IMR-90 (cell line): ENCODE measurements around the gene ZMYM2. TPM values are rescaled to one million over a fixed set of nuclear protein-coding genes. Genes with fewer than 3 reads are reported as not detected.

ENCODE experiments used
- ATAC-seq: fragments of 200-7000 bp; cut with Tn5 transposase; 2 replicates; pipeline ENCODE4 v1.9.1; 2020; ENCODE audit warnings: low read depth, mild to moderate bottlenecking, moderate library complexity
- BruUV-seq: library from RNA; stranded (reverse); fragments of 400-500 nt; replicated peaks from 2 replicates; lab custom pipeline; 2021; lab: Mats Ljungman, UMichigan
- CTCF ChIA-PET: fragments of 300-600 bp; formaldehyde crosslinking; extraction: SDS; loops from one replicate; lab custom pipeline; 2021; ENCODE audit warnings: antibody characterized with exemption; lab: Yijun Ruan, JAX
- POLR2A ChIA-PET: fragments of 300-600 bp; sonication (Branson Sonifier 250); formaldehyde crosslinking; loops from one replicate; lab custom pipeline; 2022; ENCODE audit warnings: antibody characterized with exemption; ENCODE audit not compliant: unreplicated experiment; lab: Charles Lee
- DNase-seq: peaks from one replicate; pipeline ENCODE4 v3.0.0; 2013
- H2AFZ ChIP-seq: replicated peaks from 2 replicates; pipeline ENCODE3; 2013; ENCODE audit warnings: low read length, mild to moderate bottlenecking; ENCODE audit not compliant: poor library complexity
- H2AK5ac ChIP-seq: 2 replicates; pipeline ENCODE4 v1.6.1; 2013; ENCODE audit warnings: low read depth, low read length, inconsistent platforms
- H2AK9ac ChIP-seq: replicated peaks from 2 replicates; pipeline ENCODE3; 2013; ENCODE audit warnings: mild to moderate bottlenecking, low read depth, low read length, moderate library complexity; ENCODE audit not compliant: poor library complexity
- H2BK120ac ChIP-seq: 2 replicates; pipeline ENCODE4 v1.6.1; 2013; ENCODE audit warnings: low read depth, low read length, inconsistent platforms
- H2BK15ac ChIP-seq: 3 replicates; pipeline ENCODE4 v1.6.1; 2013; ENCODE audit warnings: low read depth, low read length, inconsistent platforms
- H2BK20ac ChIP-seq: 2 replicates; pipeline ENCODE4 v1.6.1; 2013; ENCODE audit warnings: low read depth, mild to moderate bottlenecking, inconsistent platforms, low read length, moderate library complexity
- H2BK5ac ChIP-seq: 2 replicates; pipeline ENCODE4 v1.6.1; 2013; ENCODE audit warnings: mild to moderate bottlenecking, low read depth, low read length, inconsistent platforms; ENCODE audit not compliant: poor library complexity, severe bottlenecking
- H3K14ac ChIP-seq: replicated peaks from 2 replicates; pipeline ENCODE4 v1.6.1; 2013; ENCODE audit warnings: low read depth, low read length, inconsistent platforms
- H3K18ac ChIP-seq: 2 replicates; pipeline ENCODE4 v1.6.1; 2013; ENCODE audit warnings: low read depth, low read length, control low read depth
- H3K23ac ChIP-seq: 2 replicates; pipeline ENCODE4 v1.6.1; 2013; ENCODE audit warnings: low read depth, low read length, inconsistent platforms
- H3K27ac ChIP-seq: 2 replicates; pipeline ENCODE4 v1.5.1; 2013; ENCODE audit warnings: mild to moderate bottlenecking, control low read depth, low read length; ENCODE audit not compliant: insufficient read depth
- H3K27me3 ChIP-seq: 2 replicates; pipeline ENCODE4 v1.6.1; 2013; ENCODE audit warnings: low read length; ENCODE audit not compliant: control insufficient read depth, insufficient read depth
- H3K36me3 ChIP-seq: 2 replicates; pipeline ENCODE4 v1.6.1; 2013; ENCODE audit warnings: low read length, mixed read lengths; ENCODE audit not compliant: control insufficient read depth, insufficient read depth
- H3K4ac ChIP-seq: 2 replicates; pipeline ENCODE4 v1.6.1; 2013; ENCODE audit warnings: low read depth, low read length, inconsistent platforms
- H3K4me1 ChIP-seq: 2 replicates; pipeline ENCODE4 v1.6.1; 2013; ENCODE audit warnings: low read length, mixed read lengths; ENCODE audit not compliant: control insufficient read depth, insufficient read depth
- H3K4me2 ChIP-seq: 2 replicates; pipeline ENCODE4 v1.6.1; 2013; ENCODE audit warnings: low read depth, mild to moderate bottlenecking, control low read depth, low read length, moderate library complexity
- H3K4me3 ChIP-seq: 2 replicates; pipeline ENCODE4 v1.5.1; 2013; ENCODE audit warnings: low read depth, mild to moderate bottlenecking, control low read depth, low read length, moderate library complexity; ENCODE audit not compliant: insufficient read depth
- H3K56ac ChIP-seq: 2 replicates; pipeline ENCODE4 v1.6.1; 2013; ENCODE audit warnings: low read length, inconsistent platforms; ENCODE audit not compliant: insufficient read depth; ENCODE audit errors: extremely low read depth
- H3K79me1 ChIP-seq, 2 experiments: 2 replicates each; pipeline ENCODE4 v1.6.1; 2013; ENCODE audit warnings: low read length in 2 of 2, inconsistent platforms in 1 of 2, low read depth in 1 of 2
- H3K9ac ChIP-seq: 2 replicates; pipeline ENCODE4 v1.6.1; 2013; ENCODE audit warnings: low read depth, low read length, control low read depth
- H3K9me1 ChIP-seq: 2 replicates; pipeline ENCODE4 v1.6.1; 2013; ENCODE audit warnings: low read length, inconsistent platforms; ENCODE audit not compliant: insufficient read depth
- H3K9me3 ChIP-seq: 2 replicates; pipeline ENCODE4 v1.6.1; 2013; ENCODE audit warnings: low read length; ENCODE audit not compliant: control insufficient read depth, insufficient read depth
- H4K20me1 ChIP-seq: 2 replicates; pipeline ENCODE4 v1.6.1; 2013; ENCODE audit warnings: low read length, inconsistent platforms; ENCODE audit not compliant: insufficient read depth
- H4K5ac ChIP-seq: 2 replicates; pipeline ENCODE4 v1.6.1; 2013; ENCODE audit warnings: mild to moderate bottlenecking, low read depth, low read length, control low read depth
- H4K8ac ChIP-seq, 2 experiments: 2 replicates each; pipeline ENCODE4 v1.6.1; 2013; ENCODE audit warnings: low read depth in 2 of 2, low read length in 2 of 2, control low read depth in 1 of 2, inconsistent platforms in 1 of 2
- H4K91ac ChIP-seq: 2 replicates; pipeline ENCODE4 v1.6.1; 2013; ENCODE audit warnings: low read depth, low read length, inconsistent platforms; ENCODE audit not compliant: insufficient read depth
- CEBPB ChIP-seq: IDR thresholded peaks from 2 replicates; pipeline ENCODE4 v1.6.1; 2012; ENCODE audit warnings: low read depth, low read length, improper control_type of control experiment
- POLR2A ChIP-seq: IDR thresholded peaks from 2 replicates; pipeline ENCODE4 v1.6.1; 2012; ENCODE audit warnings: mild to moderate bottlenecking, low read depth, low read length
- WGBS, 2 experiments: methylation state at CpG; one replicate each; pipeline versions ENCODE4 v1.1.5 to v1.1.7; 2013; ENCODE audit warnings: missing lambda C conversion rate in 2 of 2; ENCODE audit not compliant: insufficient read length in 1 of 2; ENCODE audit errors: extremely low coverage in 2 of 2; 5-methylcytosine and 5-hydroxymethylcytosine counted together
- dilution Hi-C: fragments of 300-500 bp; cut with HindIII; formaldehyde crosslinking; loops from one replicate; pipeline ENCODE4 v1.14.3; 2018; ENCODE audit warnings: low sequenced_read_pairs; ENCODE audit not compliant: unreplicated experiment
- in situ Hi-C: fragments of 300-500 bp; cut with MboI; formaldehyde crosslinking; loops from 3 replicates; pipeline ENCODE4 v1.14.3; 2019; ENCODE audit warnings: low sequenced_read_pairs, inconsistent platforms, mixed read lengths
- intact Hi-C: fragments of 100-400 bp; cut with micrococcal nuclease; formaldehyde crosslinking; loops from 2 replicates; pipeline ENCODE4 v1.10.0; 2022
- polyA plus RNA-seq, 3 experiments: library from polyadenylated mRNA; depleted of rRNA; stranded (reverse); fragments of >200 nt; gene quantifications; 2 replicates each; pipeline ENCODE4 v1.2.3, GENCODE V29; 2012; ENCODE audit warnings: low replicate concordance in 1 of 3
- total RNA-seq: library from RNA; depleted of rRNA; stranded (reverse); fragments of >200 nt; gene quantifications from 2 replicates; pipeline ENCODE4 v1.2.3, GENCODE V29; 2012

Gene ZMYM2
- total and polyA plus RNA-seq, 2 of the 4 experiments (the other 2 are of a cell fraction): 15.7 to 51.1 TPM

- Histone ChIP-seq H3K27me3 (peaks cover 7% of the 10 kb centered on the region; the same call in 1 of the 2 replicates), H3K4me1 (peaks cover 7% of the 10 kb centered on the region), H3K56ac (no peak overlapping the region), H4K8ac (peak overlapping the region; percentile 77 to 83; a peak in 2 of 4 replicates), H2BK120ac (no peak overlapping the region; the same call in 1 of the 2 replicates), H3K9ac (no peak overlapping the region), H4K20me1 (no peaks in the 10 kb centered on the region), H3K27ac (no peak overlapping the region), H3K4ac (peak overlapping the region; percentile 78; the same call in 1 of the 2 replicates), H2AK5ac (no peak overlapping the region), H3K36me3 (no peaks in the 10 kb centered on the region), H2BK20ac (no peak overlapping the region), H4K91ac (no peak overlapping the region), H2AK9ac (no peak overlapping the region), H3K4me3 (no peak overlapping the region), H3K9me3 (no peaks in the 10 kb centered on the region), H2BK5ac (no peak overlapping the region), H3K4me2 (no peak overlapping the region), H2AFZ (peak overlapping the region; percentile 97), H3K18ac (no peak overlapping the region), H3K79me1 (no peaks in the 10 kb centered on the region), H2BK15ac (no peak overlapping the region), H3K23ac (no peak overlapping the region), H4K5ac (no peak overlapping the region), H3K14ac (no peak overlapping the region), H3K9me1 (no peaks in the 10 kb centered on the region)
- CTCF ChIA-PET: interaction anchor here (0.5 to 1.4 kb wide), 5 partner anchors 20 to 448 kb away, joined by 3 to 6 read pairs (median 3); no protein-coding TSS in a partner anchor
- in situ Hi-C loops (no loop called here), dilution Hi-C loops (no loop called here), intact Hi-C loops (no loop called here)
- WGBS, 2 experiments: 63% methylated on average over 3 of the region's 6 CpGs; no CpG with 5 or more reads in 1 of the 2 experiments
- no TSS peak for BruUV-seq
- TF ChIP-seq CEBPB (peak; percentile 8; the same call in 1 of the 2 replicates), POLR2A (no peak)
- no peak for DNase-seq
- ATAC-seq: no peak
- POLR2A ChIA-PET: no interaction called here
Measured at GRCh38 chr13:20127262-20127561, 168.7 kb downstream of the ZMYM2 start.
